Neural progenitor cell (in vitro differentiated cells): ENCODE measurements around the gene DELE1. TPM values are rescaled to one million over a fixed set of nuclear protein-coding genes. Genes with fewer than 3 reads are reported as not detected.

Source experiments
- DNase-seq: peaks from one replicate; pipeline ENCODE4 v3.0.0-alpha.2; 2016; ENCODE audit warnings: low spot score
- H2AFZ ChIP-seq: fragments of 200-600 bp; sonication (generic); replicated peaks from 2 replicates; pipeline ENCODE4 v1.6.1; 2016; ENCODE audit warnings: antibody characterized with exemption
- H3F3A ChIP-seq: fragments of 200-600 bp; sonication (generic); 2 replicates; pipeline ENCODE4 v1.6.1; 2016; ENCODE audit warnings: antibody characterized with exemption, low read depth
- H3K27ac ChIP-seq: fragments of 200-600 bp; sonication (generic); 2 replicates; pipeline ENCODE4 v1.5.1; 2016; ENCODE audit warnings: mild to moderate bottlenecking
- H3K27me3 ChIP-seq: fragments of 200-600 bp; sonication (generic); 2 replicates; pipeline ENCODE4 v1.6.1; 2016; ENCODE audit warnings: mild to moderate bottlenecking, moderate library complexity
- H3K36me3 ChIP-seq: fragments of 200-600 bp; sonication (generic); 2 replicates; pipeline ENCODE4 v1.5.1; 2016
- H3K4me1 ChIP-seq: fragments of 200-600 bp; sonication (generic); 2 replicates; pipeline ENCODE4 v1.6.1; 2016; ENCODE audit warnings: mixed run types
- H3K4me2 ChIP-seq: fragments of 200-600 bp; sonication (generic); 2 replicates; pipeline ENCODE4 v1.6.1; 2016
- H3K4me3 ChIP-seq: fragments of 200-600 bp; sonication (generic); 2 replicates; pipeline ENCODE4 v1.5.1; 2016
- H3K79me2 ChIP-seq: fragments of 200-600 bp; sonication (generic); 2 replicates; pipeline ENCODE4 v1.6.1; 2016; ENCODE audit warnings: low read depth
- H3K9ac ChIP-seq: fragments of 200-600 bp; sonication (generic); 2 replicates; pipeline ENCODE4 v1.6.1; 2016
- H3K9me3 ChIP-seq: fragments of 200-600 bp; sonication (generic); 2 replicates; pipeline ENCODE4 v1.5.1; 2016; ENCODE audit warnings: low read depth
- H4K20me1 ChIP-seq: fragments of 200-600 bp; sonication (generic); 2 replicates; pipeline ENCODE4 v1.6.1; 2016; ENCODE audit warnings: low read depth
- H3K27ac Mint-ChIP-seq: 3 replicates; pipeline ENCODE4 v1.8.0; 2021; ENCODE audit warnings: mixed read lengths
- H3K27me3 Mint-ChIP-seq: 2 replicates; pipeline ENCODE4 v1.8.0; 2022; ENCODE audit warnings: low read depth, mild to moderate bottlenecking, inconsistent platforms, moderate library complexity, mixed read lengths; ENCODE audit not compliant: insufficient read depth
- H3K36me3 Mint-ChIP-seq: 3 replicates; pipeline ENCODE4 v1.8.0; 2021; ENCODE audit warnings: mixed read lengths
- H3K4me1 Mint-ChIP-seq: 3 replicates; pipeline ENCODE4 v1.8.0; 2021; ENCODE audit warnings: mixed read lengths
- H3K4me3 Mint-ChIP-seq: 3 replicates; pipeline ENCODE4 v1.8.0; 2021; ENCODE audit warnings: mild to moderate bottlenecking, moderate library complexity, mixed read lengths
- H3K9me3 Mint-ChIP-seq: 3 replicates; pipeline ENCODE4 v1.8.0; 2020; ENCODE audit warnings: mixed read lengths
- EZH2 ChIP-seq: fragments of 200-600 bp; sonication (generic); IDR thresholded peaks from 2 replicates; pipeline ENCODE4 v1.6.1; 2017; ENCODE audit warnings: antibody characterized with exemption, mild to moderate bottlenecking, moderate library complexity
- EZH2phosphoT487 ChIP-seq: fragments of 200-600 bp; sonication (generic); IDR thresholded peaks from 2 replicates; pipeline ENCODE4 v1.6.1; 2017; ENCODE audit warnings: antibody characterized with exemption
- total RNA-seq: library from RNA; depleted of rRNA; stranded (reverse); fragments of >200 nt; gene quantifications from 2 replicates; pipeline ENCODE4 v1.2.3, GENCODE V29; 2015; ENCODE audit warnings: low replicate concordance
- TF ChIP-seq, protein P1 (sequence below): fragments of 200-600 bp; sonication (generic); IDR thresholded peaks from 2 replicates; pipeline ENCODE4 v1.5.1; 2017; ENCODE audit warnings: antibody characterized with exemption, mild to moderate bottlenecking

DELE1 gene
- total RNA-seq, 1 donor from 2014 or later: 47.7 TPM

DNA sequence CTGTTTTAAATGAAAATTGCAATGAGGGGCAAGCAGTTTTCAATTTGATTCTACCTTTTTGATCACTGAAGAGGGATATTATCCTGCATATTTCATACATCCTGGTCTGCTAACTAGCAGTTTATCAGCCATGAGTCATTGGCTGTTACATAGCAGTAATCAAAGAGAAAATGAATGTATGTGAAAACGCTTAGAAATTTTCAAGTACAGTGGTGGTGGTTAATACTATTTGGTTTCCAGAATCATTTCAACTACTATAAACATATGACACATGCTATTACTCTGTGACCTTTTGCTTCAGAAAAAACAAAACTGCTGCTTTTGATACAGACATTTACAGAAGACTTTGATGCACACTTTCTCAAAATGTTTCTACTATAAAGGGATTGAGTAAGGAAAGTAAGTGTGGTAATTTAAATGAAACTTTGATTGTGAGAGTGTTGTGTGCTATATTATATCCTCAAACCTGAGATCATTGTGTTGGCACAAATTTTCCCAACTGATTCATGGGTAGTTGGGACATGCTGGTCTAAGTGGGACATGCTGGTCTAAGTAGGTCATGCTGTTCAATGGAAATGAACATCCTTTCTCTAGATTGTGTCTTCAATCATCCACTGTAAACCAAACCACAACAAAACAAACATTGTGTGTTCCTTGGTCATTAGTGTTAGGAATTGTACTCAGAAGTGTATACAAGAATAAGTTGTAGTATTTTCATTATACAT is 50.4 kb downstream of the DELE1 start:
- TF ChIP-seq EZH2phosphoT487 (no peak), EZH2 (no peak)
- TF ChIP-seq, protein P1, sequence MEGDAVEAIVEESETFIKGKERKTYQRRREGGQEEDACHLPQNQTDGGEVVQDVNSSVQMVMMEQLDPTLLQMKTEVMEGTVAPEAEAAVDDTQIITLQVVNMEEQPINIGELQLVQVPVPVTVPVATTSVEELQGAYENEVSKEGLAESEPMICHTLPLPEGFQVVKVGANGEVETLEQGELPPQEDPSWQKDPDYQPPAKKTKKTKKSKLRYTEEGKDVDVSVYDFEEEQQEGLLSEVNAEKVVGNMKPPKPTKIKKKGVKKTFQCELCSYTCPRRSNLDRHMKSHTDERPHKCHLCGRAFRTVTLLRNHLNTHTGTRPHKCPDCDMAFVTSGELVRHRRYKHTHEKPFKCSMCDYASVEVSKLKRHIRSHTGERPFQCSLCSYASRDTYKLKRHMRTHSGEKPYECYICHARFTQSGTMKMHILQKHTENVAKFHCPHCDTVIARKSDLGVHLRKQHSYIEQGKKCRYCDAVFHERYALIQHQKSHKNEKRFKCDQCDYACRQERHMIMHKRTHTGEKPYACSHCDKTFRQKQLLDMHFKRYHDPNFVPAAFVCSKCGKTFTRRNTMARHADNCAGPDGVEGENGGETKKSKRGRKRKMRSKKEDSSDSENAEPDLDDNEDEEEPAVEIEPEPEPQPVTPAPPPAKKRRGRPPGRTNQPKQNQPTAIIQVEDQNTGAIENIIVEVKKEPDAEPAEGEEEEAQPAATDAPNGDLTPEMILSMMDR: no peak
- peaks cover 19% of the 10 kb centered on the region for H3K79me2 ChIP-seq
- Mint-ChIP-seq H3K27ac (no peak overlapping the region), H3K36me3 (peaks cover 19% of the 10 kb centered on the region), H3K4me3 (no peak overlapping the region), H3K4me1 (peaks cover 12% of the 10 kb centered on the region), H3K9me3 (no peaks in the 10 kb centered on the region), H3K27me3 (no peaks in the 10 kb centered on the region)
- DNase-seq: no peak
- H3K4me1 ChIP-seq: peaks cover 6% of the 10 kb centered on the region
- no peak overlapping the region for H3K4me2 ChIP-seq
- H3K27ac ChIP-seq: no peak overlapping the region
- H3F3A ChIP-seq: peaks cover 12% of the 10 kb centered on the region
- H3K36me3 ChIP-seq: peaks cover 5% of the 10 kb centered on the region
- H3K9me3 ChIP-seq: no peaks in the 10 kb centered on the region
- H3K27me3 ChIP-seq: no peaks in the 10 kb centered on the region
- no peak overlapping the region for H3K9ac ChIP-seq
- no peak overlapping the region for H3K4me3 ChIP-seq
- no peak overlapping the region for H2AFZ ChIP-seq
- H4K20me1 ChIP-seq: no peaks in the 10 kb centered on the region

DNA sequence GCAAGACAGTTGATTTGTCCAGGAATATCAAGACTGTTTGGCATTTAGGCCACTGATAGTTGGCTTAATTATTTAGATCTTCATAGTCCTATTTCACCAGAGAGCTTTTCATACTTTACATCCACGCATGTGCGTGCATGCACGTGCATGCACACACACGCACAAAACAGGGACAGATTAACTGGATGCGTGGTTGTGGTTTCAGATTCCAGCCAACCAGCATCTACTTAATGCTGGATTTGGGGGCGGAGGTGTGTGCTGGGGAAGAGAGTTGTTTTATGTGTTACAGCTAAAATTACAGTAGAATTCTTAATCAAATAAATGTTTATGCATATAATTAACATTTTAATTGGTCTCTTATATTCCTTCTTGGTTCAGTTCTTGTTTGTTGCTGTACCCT is 52.5 kb downstream of the DELE1 start:
- Histone ChIP-seq H3F3A (no peaks in the 10 kb centered on the region), H3K36me3 (peaks cover 5% of the 10 kb centered on the region), H3K27ac (no peak overlapping the region), H3K9me3 (no peaks in the 10 kb centered on the region), H4K20me1 (no peaks in the 10 kb centered on the region), H3K4me3 (no peak overlapping the region), H3K79me2 (peaks cover 2% of the 10 kb centered on the region), H2AFZ (no peak overlapping the region), H3K9ac (no peak overlapping the region), H3K4me1 (no peaks in the 10 kb centered on the region), H3K27me3 (no peaks in the 10 kb centered on the region), H3K4me2 (no peak overlapping the region)
- Mint-ChIP-seq H3K4me3 (no peak overlapping the region), H3K27me3 (no peaks in the 10 kb centered on the region), H3K9me3 (no peaks in the 10 kb centered on the region), H3K27ac (no peak overlapping the region), H3K36me3 (peaks cover 19% of the 10 kb centered on the region), H3K4me1 (no peaks in the 10 kb centered on the region)
- no peak for DNase-seq
- TF ChIP-seq EZH2 (no peak), EZH2phosphoT487 (no peak)
- TF ChIP-seq, protein P1: no peak

DNA sequence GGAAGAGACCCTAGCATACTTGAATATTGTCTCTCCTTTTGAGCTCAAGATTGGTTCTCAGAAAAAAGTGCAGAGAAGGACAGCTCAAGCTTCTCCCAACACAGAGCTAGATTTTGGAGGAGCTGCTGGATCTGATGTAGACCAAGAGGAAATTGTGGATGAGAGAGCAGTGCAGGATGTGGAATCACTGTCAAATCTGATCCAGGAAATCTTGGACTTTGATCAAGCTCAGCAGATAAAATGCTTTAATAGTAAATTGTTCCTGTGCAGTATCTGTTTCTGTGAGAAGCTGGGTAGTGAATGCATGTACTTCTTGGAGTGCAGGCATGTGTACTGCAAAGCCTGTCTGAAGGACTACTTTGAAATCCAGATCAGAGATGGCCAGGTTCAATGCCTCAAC is 54.7 kb downstream of the DELE1 start:
- Histone ChIP-seq H3F3A (no peaks in the 10 kb centered on the region), H3K4me3 (no peak overlapping the region), H3K9me3 (no peaks in the 10 kb centered on the region), H2AFZ (no peak overlapping the region), H3K27ac (no peak overlapping the region), H3K79me2 (no peaks in the 10 kb centered on the region), H3K36me3 (peaks cover 5% of the 10 kb centered on the region), H4K20me1 (no peaks in the 10 kb centered on the region), H3K4me2 (no peak overlapping the region), H3K9ac (no peak overlapping the region), H3K4me1 (no peaks in the 10 kb centered on the region), H3K27me3 (no peaks in the 10 kb centered on the region)
- DNase-seq: no peak
- Mint-ChIP-seq H3K27ac (no peak overlapping the region), H3K9me3 (no peaks in the 10 kb centered on the region), H3K36me3 (peaks cover 22% of the 10 kb centered on the region), H3K4me1 (no peaks in the 10 kb centered on the region), H3K4me3 (no peak overlapping the region), H3K27me3 (no peaks in the 10 kb centered on the region)
- TF ChIP-seq, protein P1: no peak
- TF ChIP-seq EZH2phosphoT487: no peak
- TF ChIP-seq EZH2: no peak
